Endothelial cell of umbilical vein (primary cell): Measurements from ENCODE around the gene ARPP19.
"Not testable (repeated sequence)": the region's sequence is repeated elsewhere in the genome, so short reads cannot be mapped to it uniquely, and the experiment has no call there.

ENCODE experiments used
- CTCF ChIP-seq, 2 donors: IDR thresholded peaks; 1 replicate in 1 of 2; 2 replicates in 1 of 2; pipeline ENCODE4 v1.5.1; 2011; ENCODE audit warnings: low read length in 2 of 2, mild to moderate bottlenecking in 2 of 2, moderate library complexity in 2 of 2, control low read depth in 1 of 2, inconsistent platforms in 1 of 2, low read depth in 1 of 2; ENCODE audit not compliant: insufficient read depth in 1 of 2; ENCODE audit errors: extremely low read depth in 1 of 2
- EZH2 ChIP-seq: IDR thresholded peaks from 2 replicates; pipeline ENCODE4 v1.6.1; 2012; ENCODE audit warnings: borderline replicate concordance, low read depth, mild to moderate bottlenecking, moderate library complexity, low read length, inconsistent platforms; ENCODE audit not compliant: severe bottlenecking
- POLR2A ChIP-seq: IDR thresholded peaks from 2 replicates; pipeline ENCODE4 v1.6.1; 2012; ENCODE audit warnings: low read depth, mild to moderate bottlenecking, control low read depth, low read length
- POLR2AphosphoS5 ChIP-seq: IDR thresholded peaks from 2 replicates; pipeline ENCODE4 v1.6.1; 2012; ENCODE audit warnings: low read depth, mild to moderate bottlenecking, control low read depth, low read length, moderate library complexity; ENCODE audit not compliant: insufficient read depth

- TF ChIP-seq CTCF (IDR thresholded peaks at IDR 0.05; ENCODE audit: extremely low read depth in 1 of 2, insufficient read depth in 1 of 2, low read depth in 1 of 2, low read length in 2 of 2); POLR2A; POLR2AphosphoS5; EZH2: not testable (repeated sequence)
Measured at GRCh38 chr15:52574623-52575022, 5.8 kb upstream of the ARPP19 start.
